HCT116 (cell line): ENCODE measurements around the gene IRAK2. TPM values are rescaled to one million over a fixed set of nuclear protein-coding genes. Genes with fewer than 3 reads are reported as not detected.

Experiments used
- ATAC-seq: fragments of 200-7000 bp; cut with Tn5 transposase; 2 replicates; pipeline ENCODE4 v1.9.1; 2020; ENCODE audit warnings: mild to moderate bottlenecking, moderate library complexity
- BruUV-seq: library from RNA; stranded (reverse); fragments of 400-500 nt; replicated peaks from 2 replicates; lab custom pipeline; 2021; lab: Mats Ljungman, UMichigan
- CTCF ChIA-PET: fragments of 300-600 bp; sonication (Branson Sonifier 250); formaldehyde crosslinking; loops from one replicate; lab custom pipeline; 2021; ENCODE audit warnings: antibody characterized with exemption; lab: Charles Lee
- POLR2A ChIA-PET: fragments of 300-600, 350-600 bp; sonication (Branson Sonifier 250); formaldehyde crosslinking; loops from one replicate; lab custom pipeline; 2021; ENCODE audit warnings: antibody characterized with exemption; lab: Charles Lee
- RAD21 ChIA-PET, 2 experiments: fragments of 300-600 bp; sonication (Branson Sonifier 250); formaldehyde crosslinking; loops; one replicate each; lab custom pipeline; 2023; ENCODE audit warnings: low total read pairs in 2 of 2; ENCODE audit not compliant: uncharacterized antibody in 2 of 2, unreplicated experiment in 2 of 2, low non-redundant PET in 1 of 2; lab: Charles Lee
- DNase-seq: peaks from one replicate; pipeline ENCODE4 v3.0.0-alpha.2; 2010; ENCODE audit warnings: low read depth, low spot score
- H2AFZ ChIP-seq: fragments of 200-600 bp; shearing (Covaris generic), sonication (generic); 2 replicates; pipeline ENCODE4 v1.6.1; 2017; ENCODE audit warnings: low read depth, mixed run types, mixed read lengths, antibody characterized with exemption, low read length; ENCODE audit not compliant: poor library complexity, severe bottlenecking
- H3K27ac ChIP-seq: 2 replicates; pipeline ENCODE4 v1.5.1; 2012; ENCODE audit warnings: low read depth, low read length
- H3K27me3 ChIP-seq: fragments of 200-600 bp; sonication (generic); 2 replicates; pipeline ENCODE4 v1.6.1; 2016; ENCODE audit warnings: mixed run types, low read length, mixed read lengths; ENCODE audit not compliant: insufficient read depth
- H3K36me3 ChIP-seq, 2 experiments: fragments of 200-500 bp in 1 of 2; fragments of 200-600 bp in 1 of 2; sonication (Bioruptor generic) in 1 of 2; sonication (generic) in 1 of 2; 2 replicates each; pipeline versions ENCODE4 v1.5.1 to v1.6.1; 2014 to 2016; ENCODE audit warnings: low read length in 2 of 2, inconsistent platforms in 1 of 2, mixed read lengths in 1 of 2, mixed run types in 1 of 2; ENCODE audit not compliant: insufficient read depth in 2 of 2, control insufficient read depth in 1 of 2
- H3K4me1 ChIP-seq, 2 experiments: fragments of 200-600 bp in 1 of 2; sonication (generic) in 1 of 2; 2 replicates each; pipeline versions ENCODE4 v1.5.1 to v1.6.1; 2012 to 2017; ENCODE audit warnings: low read length in 2 of 2, inconsistent platforms in 1 of 2, mild to moderate bottlenecking in 1 of 2, mixed read lengths in 1 of 2, mixed run types in 1 of 2, moderate library complexity in 1 of 2; ENCODE audit not compliant: insufficient read depth in 2 of 2, control insufficient read depth in 1 of 2
- H3K4me2 ChIP-seq: fragments of 200-600 bp; sonication (generic); 2 replicates; pipeline ENCODE4 v1.6.1; 2017; ENCODE audit warnings: mixed run types, low read length, mixed read lengths
- H3K4me3 ChIP-seq, 2 experiments: fragments of 200-600 bp in 1 of 2; sonication (generic) in 1 of 2; replicated peaks in 1 of 2; 2 replicates each; pipeline ENCODE4 v1.5.1; 2011 to 2016; ENCODE audit warnings: low read length in 2 of 2, control low read depth in 1 of 2, low read depth in 1 of 2, mild to moderate bottlenecking in 1 of 2, mixed read lengths in 1 of 2, mixed run types in 1 of 2
- H3K79me2 ChIP-seq: fragments of 200-600 bp; sonication (generic); 2 replicates; pipeline ENCODE4 v1.6.1; 2017; ENCODE audit warnings: mild to moderate bottlenecking, mixed run types, low read length, moderate library complexity, mixed read lengths; ENCODE audit not compliant: insufficient read depth
- H3K9ac ChIP-seq: fragments of 200-600 bp; sonication (generic); 2 replicates; pipeline ENCODE4 v1.6.1; 2016; ENCODE audit warnings: low read length, mixed read lengths
- H3K9me2 ChIP-seq: fragments of 200-600 bp; sonication (generic), shearing (Covaris generic); 2 replicates; pipeline ENCODE4 v1.6.1; 2017; ENCODE audit warnings: mixed run types, mild to moderate bottlenecking, moderate library complexity; ENCODE audit not compliant: insufficient read depth
- H3K9me3 ChIP-seq, 2 experiments: fragments of 200-500 bp in 1 of 2; fragments of 200-600 bp in 1 of 2; sonication (Bioruptor generic) in 1 of 2; sonication (generic) in 1 of 2; 2 replicates each; pipeline ENCODE4 v1.6.1; 2014 to 2017; ENCODE audit warnings: low read length in 2 of 2, mixed read lengths in 2 of 2, inconsistent platforms in 1 of 2, low read depth in 1 of 2, mild to moderate bottlenecking in 1 of 2, mixed run types in 1 of 2, moderate library complexity in 1 of 2; ENCODE audit not compliant: control insufficient read depth in 1 of 2, insufficient read depth in 1 of 2
- H4K20me1 ChIP-seq: fragments of 200-600 bp; sonication (generic), shearing (Covaris generic); 2 replicates; pipeline ENCODE4 v1.6.1; 2017; ENCODE audit warnings: mixed run types, mild to moderate bottlenecking, moderate library complexity; ENCODE audit not compliant: insufficient read depth
- CEBPB ChIP-seq: IDR thresholded peaks from 2 replicates; pipeline ENCODE4 v1.6.1; 2012; ENCODE audit warnings: low read depth
- EGR1 ChIP-seq: IDR thresholded peaks from 2 replicates; pipeline ENCODE4 v1.6.1; 2012; ENCODE audit warnings: low read depth
- EZH2phosphoT487 ChIP-seq: fragments of 200-600 bp; IDR thresholded peaks from 2 replicates; pipeline ENCODE4 v1.6.1; 2018; ENCODE audit warnings: antibody characterized with exemption, borderline replicate concordance
- FOSL1 ChIP-seq: IDR thresholded peaks from 2 replicates; pipeline ENCODE4 v1.6.1; 2012; ENCODE audit warnings: low read depth
- JUND ChIP-seq: IDR thresholded peaks from 2 replicates; pipeline ENCODE4 v1.6.1; 2012
- SRF ChIP-seq: IDR thresholded peaks from 2 replicates; pipeline ENCODE4 v1.6.1; 2012; ENCODE audit warnings: low read depth
- ZNF274 ChIP-seq: fragments of 200-500 bp; sonication (Bioruptor generic); IDR thresholded peaks from 2 replicates; pipeline ENCODE4 v1.6.1; 2014; ENCODE audit warnings: mild to moderate bottlenecking, low read depth, low read length, inconsistent platforms
- intact Hi-C: fragments of 100-400 bp; cut with micrococcal nuclease; formaldehyde crosslinking; loops from 2 replicates; pipeline ENCODE4 v1.10.0; 2022
- total RNA-seq: library from RNA; stranded (reverse); gene quantifications from one replicate; pipeline ENCODE4 v1.2.1, GENCODE V29; 2021; ENCODE audit not compliant: unreplicated experiment
- TF ChIP-seq, protein P1 (sequence below): IDR thresholded peaks from 2 replicates; pipeline ENCODE4 v1.6.1; 2011; ENCODE audit warnings: mild to moderate bottlenecking, low read length, moderate library complexity; ENCODE audit not compliant: insufficient replicate concordance; ENCODE audit errors: extremely low read depth

IRAK2 gene
- total RNA-seq, 1 experiment from 2014 or later: 3.6 TPM

DNA sequence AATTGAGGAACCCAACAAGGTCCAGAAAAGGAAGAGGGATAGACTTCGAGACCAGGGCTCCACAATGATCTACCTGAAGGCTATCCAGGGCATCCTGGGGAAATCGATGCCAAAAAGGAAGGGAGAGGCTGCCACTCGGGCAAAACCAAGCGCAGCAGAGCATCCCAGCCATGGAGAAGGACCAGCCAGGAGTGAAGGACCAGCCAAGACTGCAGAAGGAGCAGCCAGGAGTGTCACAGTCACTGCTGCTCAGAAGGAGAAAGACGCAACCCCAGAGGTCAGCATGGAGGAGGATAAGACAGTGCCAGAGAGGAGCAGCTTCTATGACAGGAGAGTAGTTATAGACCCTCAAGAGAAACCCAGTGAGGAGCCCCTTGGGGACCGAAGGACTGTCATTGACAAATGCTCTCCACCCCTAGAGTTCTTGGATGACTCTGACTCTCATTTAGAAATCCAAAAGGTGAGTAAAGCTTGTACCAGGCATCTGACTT, 95.5 kb downstream of the IRAK2 start (continued):
- TF ChIP-seq, protein P1, sequence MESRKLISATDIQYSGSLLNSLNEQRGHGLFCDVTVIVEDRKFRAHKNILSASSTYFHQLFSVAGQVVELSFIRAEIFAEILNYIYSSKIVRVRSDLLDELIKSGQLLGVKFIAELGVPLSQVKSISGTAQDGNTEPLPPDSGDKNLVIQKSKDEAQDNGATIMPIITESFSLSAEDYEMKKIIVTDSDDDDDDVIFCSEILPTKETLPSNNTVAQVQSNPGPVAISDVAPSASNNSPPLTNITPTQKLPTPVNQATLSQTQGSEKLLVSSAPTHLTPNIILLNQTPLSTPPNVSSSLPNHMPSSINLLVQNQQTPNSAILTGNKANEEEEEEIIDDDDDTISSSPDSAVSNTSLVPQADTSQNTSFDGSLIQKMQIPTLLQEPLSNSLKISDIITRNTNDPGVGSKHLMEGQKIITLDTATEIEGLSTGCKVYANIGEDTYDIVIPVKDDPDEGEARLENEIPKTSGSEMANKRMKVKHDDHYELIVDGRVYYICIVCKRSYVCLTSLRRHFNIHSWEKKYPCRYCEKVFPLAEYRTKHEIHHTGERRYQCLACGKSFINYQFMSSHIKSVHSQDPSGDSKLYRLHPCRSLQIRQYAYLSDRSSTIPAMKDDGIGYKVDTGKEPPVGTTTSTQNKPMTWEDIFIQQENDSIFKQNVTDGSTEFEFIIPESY: no peak
- TF ChIP-seq FOSL1 (no peak), JUND (no peak), EZH2phosphoT487 (no peak), ZNF274 (no peak)

DNA sequence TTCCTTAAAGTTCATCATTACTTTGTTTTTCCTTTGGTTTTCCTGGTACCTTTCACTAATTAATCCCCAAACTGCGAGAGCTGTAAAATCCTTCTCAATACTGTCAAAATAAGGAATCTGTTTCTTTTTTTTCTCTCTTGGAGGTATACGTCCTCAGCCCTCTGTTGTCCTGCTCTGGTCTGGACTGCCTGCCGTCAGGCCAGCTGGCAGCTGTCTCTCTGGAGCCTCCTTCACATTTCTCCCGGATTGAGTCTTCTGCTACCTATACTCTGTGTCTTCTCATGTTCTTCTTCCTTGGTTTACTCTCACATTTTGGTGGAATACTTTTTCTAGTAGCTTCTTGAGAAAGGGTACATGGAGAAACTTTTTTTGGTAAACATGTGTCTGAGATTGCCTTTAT, 97.3 kb downstream of the IRAK2 start:
- H4K20me1 ChIP-seq: peaks cover 10% of the 10 kb centered on the region; the same call in 1 of the 2 replicates
- H3K9ac ChIP-seq: no peak overlapping the region
- no peaks in the 10 kb centered on the region for H3K9me2 ChIP-seq
- no peak for TF ChIP-seq CEBPB
- no peak for TF ChIP-seq ZNF274
- no peak for TF ChIP-seq SRF
- TF ChIP-seq EGR1: no peak
- CTCF ChIA-PET: no interaction called here
- H3K9me3 ChIP-seq: no peaks in the 10 kb centered on the region
- no TSS peak for BruUV-seq
- peaks cover 86% of the 10 kb centered on the region for H3K79me2 ChIP-seq
- no peak for DNase-seq
- H3K27me3 ChIP-seq: no peaks in the 10 kb centered on the region
- H3K4me2 ChIP-seq: no peak overlapping the region
- peaks cover 16 to 29% of the 10 kb centered on the region in 2 experiments; a peak in 3 of 4 replicates for H3K36me3 ChIP-seq
- POLR2A ChIA-PET: interaction anchor here (0.9 kb wide), 1 partner anchor 14 kb away, joined by 5 read pairs; the partner anchor contains the start of gene TATDN2
- RAD21 ChIA-PET: no interaction called here
- intact Hi-C loops: no loop called here
- peaks cover 7 to 9% of the 10 kb centered on the region in 2 experiments for H3K4me1 ChIP-seq
- H3K27ac ChIP-seq: no peak overlapping the region
- ATAC-seq: no peak
- H3K4me3 ChIP-seq: no peak overlapping the region
- H2AFZ ChIP-seq: no peak overlapping the region
